ENCODE data around the gene CAMK4. TPM values are rescaled to one million over a fixed set of nuclear protein-coding genes. Genes with fewer than 3 reads are reported as not detected.

The CAMK4 gene
- total RNA-seq, 1 experiment from 2014 or later: 6.3 TPM

- DNase-seq: no peak
- no peak overlapping the region for H2BK20ac ChIP-seq (ENCODE audit: low read depth, low read length, poor library complexity, severe bottlenecking)
- Mint-ChIP-seq H3K4me3 (no peak overlapping the region), H3K36me3 (ENCODE audit: insufficient read depth in 1 of 3, low read depth in 3 of 3) (peaks cover 8 to 14% (median 12%) of the 10 kb centered on the region in 3 experiments), H3K9me3 (peaks cover 10 to 17% of the 10 kb centered on the region in 2 experiments; a peak in 4 of 5 replicates), H3K27me3 (ENCODE audit: low read depth) (no peaks in the 10 kb centered on the region), H3K4me1 (no peaks in the 10 kb centered on the region), H3K27ac (no peak overlapping the region)
- H4K91ac ChIP-seq (ENCODE audit: insufficient read length, low read depth, low read length): no peak overlapping the region
- H3K4me1 ChIP-seq (ENCODE audit: insufficient read depth, low read length): no peaks in the 10 kb centered on the region
- H2BK12ac ChIP-seq (ENCODE audit: insufficient read length, low read depth, low read length): no peak overlapping the region
- H4K20me1 ChIP-seq (ENCODE audit: control insufficient read depth, insufficient read depth, insufficient read length): no peaks in the 10 kb centered on the region
- H3K18ac ChIP-seq (ENCODE audit: insufficient read length, low read depth, low read length): no peak overlapping the region
- no peak overlapping the region for H2BK5ac ChIP-seq (ENCODE audit: insufficient read length, low read length)
- H3T11ph ChIP-seq (ENCODE audit: low read length): no peak overlapping the region
- no peak overlapping the region for H3K27ac ChIP-seq (ENCODE audit: insufficient read length, low read depth, low read length)
- H2BK15ac ChIP-seq (ENCODE audit: low read depth, low read length): no peak overlapping the region
- no peak overlapping the region for H3K4me2 ChIP-seq (ENCODE audit: insufficient read depth, insufficient read length, low read length)
- no peak overlapping the region for H4K8ac ChIP-seq (replicated peaks; ENCODE audit: insufficient read length, low read depth, low read length)
- no peaks in the 10 kb centered on the region for H3K23me2 ChIP-seq (ENCODE audit: insufficient read length, low read depth, low read length, poor library complexity, severe bottlenecking)
- no peaks in the 10 kb centered on the region for H3K79me2 ChIP-seq (ENCODE audit: insufficient read depth, low read length)
- no peak overlapping the region for H3K56ac ChIP-seq (ENCODE audit: insufficient read length, low read depth, low read length)
- no peak overlapping the region for H2AK5ac ChIP-seq (ENCODE audit: insufficient read length, low read length)
- no CpG with 5 or more reads among the region's 2 CpGs for WGBS (ENCODE audit: extremely low coverage, insufficient read length, low lambda C conversion rate)
- H3K23ac ChIP-seq (ENCODE audit: insufficient read length, low read depth, low read length): no peak overlapping the region
- no peak for TF ChIP-seq CTCF (conservative IDR thresholded peaks at IDR 0.05)
- H3K27me3 ChIP-seq (ENCODE audit: insufficient read depth, low read length): no peaks in the 10 kb centered on the region
- H2AFZ ChIP-seq (ENCODE audit: low read length): no peak overlapping the region
- no peak overlapping the region for H3K9ac ChIP-seq (ENCODE audit: extremely low read depth, insufficient read length, low read length)
- no peak overlapping the region for H3K4ac ChIP-seq (ENCODE audit: low read depth, low read length)
- no peak overlapping the region for H3K14ac ChIP-seq (ENCODE audit: insufficient read depth, low read length)
- no peaks in the 10 kb centered on the region for H3K79me1 ChIP-seq (ENCODE audit: insufficient read depth, low read depth, low read length, poor library complexity, severe bottlenecking)
- H4K5ac ChIP-seq (ENCODE audit: insufficient read length, low read depth, low read length): no peak overlapping the region
- H2BK120ac ChIP-seq (ENCODE audit: low read depth, low read length, poor library complexity, severe bottlenecking): no peak overlapping the region
- peaks cover 6% of the 10 kb centered on the region for H3K9me3 ChIP-seq (ENCODE audit: control insufficient read depth, low read depth, low read length)
These were observed 180.1 kb downstream of the CAMK4 start for GRCh38 chr5:111404270-111404769.
